Erythroblast (primary cell): Measurements from ENCODE around the gene SUSD5.

Experiments
- GATA1 ChIP-seq: IDR thresholded peaks from 2 replicates; pipeline ENCODE4 v1.6.1; 2011; ENCODE audit warnings: low read depth, mild to moderate bottlenecking, control low read depth, low read length, moderate library complexity
- POLR2A ChIP-seq: IDR thresholded peaks from 2 replicates; pipeline ENCODE4 v1.6.1; 2011; ENCODE audit warnings: mild to moderate bottlenecking, low read length

DNA sequence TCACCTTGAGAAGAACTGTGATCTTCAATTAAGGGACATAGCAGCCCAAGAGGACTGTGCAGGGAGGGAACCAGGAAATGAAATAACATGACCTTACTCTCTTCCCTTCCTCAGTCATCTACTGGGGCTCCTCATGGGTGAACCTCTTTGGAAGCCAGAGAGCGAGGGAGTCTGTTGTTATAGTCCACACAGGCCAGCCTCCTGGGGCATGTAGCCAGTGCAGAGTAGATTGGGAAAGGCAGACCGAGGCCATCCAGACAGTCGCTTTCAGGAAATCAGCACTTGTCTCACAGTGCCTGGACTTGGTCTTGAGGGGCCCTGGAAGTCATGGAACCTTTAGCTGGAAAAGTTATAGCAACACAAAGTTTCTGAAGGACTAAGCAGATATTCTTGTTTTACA lies 98.7 kb downstream of the SUSD5 start:
- TF ChIP-seq POLR2A (no peak), GATA1 (no peak)
